Activated CD4-positive, alpha-beta T cell treated with anti-CD3 and anti-CD28 coated beads for 36 hours (primary cell): ENCODE results near the gene NEDD4. TPM values are rescaled to one million over a fixed set of nuclear protein-coding genes. Genes with fewer than 3 reads are reported as not detected.
"Not testable (repeated sequence)": the region's sequence is repeated elsewhere in the genome, so short reads cannot be mapped to it uniquely, and the experiment has no call there.

Experiments used
- ATAC-seq: fragments of 200-7000 bp; cut with Tn5 transposase; one replicate; pipeline ENCODE4 v1.10.0; 2021; ENCODE audit warnings: mild to moderate bottlenecking, moderate library complexity
- CTCF ChIA-PET: fragments of 350-600 bp; sonication (Branson Sonifier 250); formaldehyde crosslinking; loops from one replicate; lab custom pipeline; 2021; ENCODE audit warnings: antibody characterized with exemption; lab: Charles Lee
- POLR2A ChIA-PET: fragments of 350-600 bp; sonication (Branson Sonifier 250); formaldehyde crosslinking; loops from one replicate; lab custom pipeline; 2021; ENCODE audit warnings: antibody characterized with exemption, inconsistent platforms; lab: Charles Lee
- DNase-seq: peaks from one replicate; pipeline ENCODE4 v3.0.0-alpha.2; 2020
- H3K27ac Mint-ChIP-seq: one replicate; pipeline ENCODE4 v1.8.0; 2021; ENCODE audit warnings: mixed read lengths
- H3K27me3 Mint-ChIP-seq: one replicate; pipeline ENCODE4 v1.8.0; 2021; ENCODE audit warnings: mixed read lengths
- H3K36me3 Mint-ChIP-seq: one replicate; pipeline ENCODE4 v1.8.0; 2021; ENCODE audit warnings: low read depth, mixed read lengths
- H3K4me1 Mint-ChIP-seq: one replicate; pipeline ENCODE4 v1.8.0; 2021; ENCODE audit warnings: mixed read lengths
- H3K4me3 Mint-ChIP-seq: one replicate; pipeline ENCODE4 v1.8.0; 2021; ENCODE audit warnings: mild to moderate bottlenecking, moderate library complexity, mixed read lengths
- H3K9me3 Mint-ChIP-seq: one replicate; pipeline ENCODE4 v1.8.0; 2021; ENCODE audit warnings: low read depth, mixed read lengths
- intact Hi-C, 2 experiments: fragments of 100-400 bp; cut with DNase I in 1 of 2; cut with micrococcal nuclease in 1 of 2; formaldehyde crosslinking; loops; one replicate each; pipeline versions ENCODE4 v1.14.2 to v1.15.1; 2022 to 2024; cut with DNase I, micrococcal nuclease
- total RNA-seq, 2 experiments: library from RNA; stranded (reverse); gene quantifications; one replicate each; pipeline ENCODE4 v1.2.3, GENCODE V29; 2021

The NEDD4 gene
- total RNA-seq, 2 experiments from 2014 or later, result 22.4 to 23.3 TPM

GRCh38 chr15:55795031-55795430 is 198.4 kb downstream of the NEDD4 start:
- no peak for ATAC-seq
- H3K36me3 Mint-ChIP-seq, result no peaks in the 10 kb centered on the region
- intact Hi-C loops, result no loop called here

GRCh38 chr15:55791551-55792400 is 201.6 kb downstream of the NEDD4 start:
- ChIA-PET POLR2A (no interaction called here), CTCF (interaction anchor here (0.9 to 1.1 kb wide), 2 partner anchors 9 to 54 kb away, joined by 3 to 4 read pairs; no protein-coding TSS in a partner anchor)
- DNase-seq (no peak), ATAC-seq (no peak)
- Mint-ChIP-seq H3K27ac (no peak overlapping the region), H3K36me3 (no peaks in the 10 kb centered on the region), H3K4me3 (no peak overlapping the region), H3K4me1 (peaks cover under 1% of the 10 kb centered on the region), H3K27me3 (peaks cover 10% of the 10 kb centered on the region), H3K9me3 (peaks cover 1% of the 10 kb centered on the region)
- intact Hi-C loops, result no loop called here

More at GRCh38 chr15:55795031-55795430, 198.4 kb downstream of the NEDD4 start:
- H3K27me3 Mint-ChIP-seq, result peaks cover 12% of the 10 kb centered on the region
- no peak overlapping the region for H3K27ac Mint-ChIP-seq
- POLR2A ChIA-PET, result no interaction called here
- H3K4me3 Mint-ChIP-seq, result no peak overlapping the region
- H3K4me1 Mint-ChIP-seq, result peaks cover 2% of the 10 kb centered on the region
- H3K9me3 Mint-ChIP-seq, result peaks cover 1% of the 10 kb centered on the region
- CTCF ChIA-PET, result no interaction called here
- no peak for DNase-seq

GRCh38 chr15:55789066-55789660 is 204.2 kb downstream of the NEDD4 start:
- ATAC-seq, result peak; percentile 57
- no peaks in the 10 kb centered on the region for H3K36me3 Mint-ChIP-seq
- no peak overlapping the region for H3K4me3 Mint-ChIP-seq
- CTCF ChIA-PET, result interaction anchor here (0.6 to 2.7 kb wide), 9 partner anchors 8 to 243 kb away, joined by 3 to 14 read pairs (median 5); no protein-coding TSS in a partner anchor
- H3K4me1 Mint-ChIP-seq, result no peaks in the 10 kb centered on the region
- no peak overlapping the region for H3K27ac Mint-ChIP-seq
- H3K9me3 Mint-ChIP-seq, result peaks cover 1% of the 10 kb centered on the region
- intact Hi-C loops, result loop anchor here (1.0 kb wide), 2 partner anchors 57 to 263 kb away; no protein-coding TSS in a partner anchor
- DNase-seq, result peak; percentile 83
- no peaks in the 10 kb centered on the region for H3K27me3 Mint-ChIP-seq
- POLR2A ChIA-PET, result no interaction called here

- H3K27me3 Mint-ChIP-seq, result no peaks in the 10 kb centered on the region
- ChIA-PET POLR2A (no interaction called here), CTCF (interaction anchor here (0.7 to 1.0 kb wide), 3 partner anchors 14 to 57 kb away, joined by 3 to 4 read pairs (median 3); no protein-coding TSS in a partner anchor)
- no peaks in the 10 kb centered on the region for H3K36me3 Mint-ChIP-seq
- H3K4me3 Mint-ChIP-seq, result no peak overlapping the region
- H3K27ac Mint-ChIP-seq, result no peak overlapping the region
- H3K9me3 Mint-ChIP-seq, result no peaks in the 10 kb centered on the region
- ATAC-seq, result no peak
- no peaks in the 10 kb centered on the region for H3K4me1 Mint-ChIP-seq
- intact Hi-C loops, result no loop called here
- DNase-seq, result no peak
Observed at GRCh38 chr15:55786341-55786740, 207.1 kb downstream of the NEDD4 start.

GRCh38 chr15:55785593-55785992 is 207.8 kb downstream of the NEDD4 start:
- POLR2A ChIA-PET, H3K4me1 Mint-ChIP-seq, ATAC-seq, CTCF ChIA-PET, H3K36me3 Mint-ChIP-seq, intact Hi-C loops, H3K27ac Mint-ChIP-seq, H3K9me3 Mint-ChIP-seq, DNase-seq, H3K4me3 Mint-ChIP-seq, H3K27me3 Mint-ChIP-seq: not testable (repeated sequence)

GRCh38 chr15:55784286-55784685 is 209.1 kb downstream of the NEDD4 start:
- intact Hi-C loops, result no loop called here
- Mint-ChIP-seq H3K4me3 (no peak overlapping the region), H3K27ac (no peak overlapping the region), H3K36me3 (no peaks in the 10 kb centered on the region), H3K9me3 (no peaks in the 10 kb centered on the region), H3K4me1 (no peaks in the 10 kb centered on the region), H3K27me3 (peaks cover 2% of the 10 kb centered on the region)
- DNase-seq (no peak), ATAC-seq (no peak)
- ChIA-PET POLR2A (interaction anchor here (0.7 kb wide), 1 partner anchor 75 kb away, joined by 3 read pairs; no protein-coding TSS in a partner anchor), CTCF (interaction anchor here (0.6 to 2.2 kb wide), 2 partner anchors 10 to 247 kb away, joined by 3 to 11 read pairs; no protein-coding TSS in a partner anchor)

- intact Hi-C loops, result no loop called here
- DNase-seq (no peak), ATAC-seq (no peak)
- Mint-ChIP-seq H3K9me3 (no peaks in the 10 kb centered on the region), H3K27me3 (peaks cover 2% of the 10 kb centered on the region), H3K27ac (no peak overlapping the region), H3K36me3 (no peaks in the 10 kb centered on the region), H3K4me1 (no peaks in the 10 kb centered on the region), H3K4me3 (no peak overlapping the region)
- CTCF ChIA-PET, result interaction anchor here (2.2 kb wide), 1 partner anchor 8 kb away, joined by 11 read pairs; no protein-coding TSS in a partner anchor
- POLR2A ChIA-PET, result no interaction called here
Observed at GRCh38 chr15:55782901-55783300, 210.5 kb downstream of the NEDD4 start.

GRCh38 chr15:55780292-55780691 is 213.1 kb downstream of the NEDD4 start:
- intact Hi-C loops, result no loop called here
- peaks cover 2% of the 10 kb centered on the region for H3K27me3 Mint-ChIP-seq
- no peak for DNase-seq
- ChIA-PET POLR2A (no interaction called here), CTCF (no interaction called here)
- no peaks in the 10 kb centered on the region for H3K36me3 Mint-ChIP-seq
- H3K4me3 Mint-ChIP-seq, result no peak overlapping the region
- no peaks in the 10 kb centered on the region for H3K4me1 Mint-ChIP-seq
- no peaks in the 10 kb centered on the region for H3K9me3 Mint-ChIP-seq
- no peak for ATAC-seq
- H3K27ac Mint-ChIP-seq, result no peak overlapping the region

- no peak overlapping the region for H3K4me3 Mint-ChIP-seq
- H3K27ac Mint-ChIP-seq, result no peak overlapping the region
- ChIA-PET POLR2A (no interaction called here), CTCF (no interaction called here)
- H3K9me3 Mint-ChIP-seq, result no peaks in the 10 kb centered on the region
- H3K27me3 Mint-ChIP-seq, result peaks cover 2% of the 10 kb centered on the region
- intact Hi-C loops, result no loop called here
- ATAC-seq (no peak), DNase-seq (no peak)
- no peaks in the 10 kb centered on the region for H3K36me3 Mint-ChIP-seq
- H3K4me1 Mint-ChIP-seq, result no peaks in the 10 kb centered on the region
Observed at GRCh38 chr15:55778932-55779331, 214.5 kb downstream of the NEDD4 start.
